ENCODE measurements around the gene PLD1. TPM values are rescaled to one million over a fixed set of nuclear protein-coding genes. Genes with fewer than 3 reads are reported as not detected.
A peak's percentile ranks its signal among the peaks of the same experiment; 100 is the strongest.
"Not testable (repeated sequence)": the region's sequence is repeated elsewhere in the genome, so short reads cannot be mapped to it uniquely, and the experiment has no call there.

The PLD1 gene
- total RNA-seq, 2 donors from 2014 or later = 51.3 to 95.2 TPM

GRCh38 chr3:171566803-171567422, 243.4 kb downstream of the PLD1 start:
- no peak for DNase-seq (ENCODE audit: low spot score)
- Histone ChIP-seq H3K36me3 (no peaks in the 10 kb centered on the region), H3K4me3 (no peak overlapping the region), H3K27me3 (replicated peaks; ENCODE audit: insufficient read depth) (no peaks in the 10 kb centered on the region), H3K9me3 (no peaks in the 10 kb centered on the region), H3K27ac (no peak overlapping the region), H3K4me1 (ENCODE audit: control insufficient read depth in 1 of 2, low read depth in 2 of 2) (peaks cover 0 to 6% of the 10 kb centered on the region in 2 donors)
- ATAC-seq (ENCODE audit: insufficient number of reproducible peaks, low FRiP score, low read depth) = no peak
- TF ChIP-seq CTCF (IDR thresholded peaks at IDR 0.05) = peak; percentile 81

GRCh38 chr3:171565481-171566058, 244.7 kb downstream of the PLD1 start:
- Histone ChIP-seq H3K27me3 (replicated peaks; ENCODE audit: insufficient read depth) (no peaks in the 10 kb centered on the region), H3K9me3 (no peaks in the 10 kb centered on the region), H3K4me1 (ENCODE audit: control insufficient read depth in 1 of 2, low read depth in 2 of 2) (peaks cover 0 to 6% of the 10 kb centered on the region in 2 donors), H3K36me3 (no peaks in the 10 kb centered on the region), H3K27ac (no peak overlapping the region), H3K4me3 (no peak overlapping the region)
- ATAC-seq (ENCODE audit: insufficient number of reproducible peaks, low FRiP score, low read depth) (no peak), DNase-seq (ENCODE audit: low spot score) (no peak)
- TF ChIP-seq CTCF (IDR thresholded peaks at IDR 0.05) = no peak

DNA sequence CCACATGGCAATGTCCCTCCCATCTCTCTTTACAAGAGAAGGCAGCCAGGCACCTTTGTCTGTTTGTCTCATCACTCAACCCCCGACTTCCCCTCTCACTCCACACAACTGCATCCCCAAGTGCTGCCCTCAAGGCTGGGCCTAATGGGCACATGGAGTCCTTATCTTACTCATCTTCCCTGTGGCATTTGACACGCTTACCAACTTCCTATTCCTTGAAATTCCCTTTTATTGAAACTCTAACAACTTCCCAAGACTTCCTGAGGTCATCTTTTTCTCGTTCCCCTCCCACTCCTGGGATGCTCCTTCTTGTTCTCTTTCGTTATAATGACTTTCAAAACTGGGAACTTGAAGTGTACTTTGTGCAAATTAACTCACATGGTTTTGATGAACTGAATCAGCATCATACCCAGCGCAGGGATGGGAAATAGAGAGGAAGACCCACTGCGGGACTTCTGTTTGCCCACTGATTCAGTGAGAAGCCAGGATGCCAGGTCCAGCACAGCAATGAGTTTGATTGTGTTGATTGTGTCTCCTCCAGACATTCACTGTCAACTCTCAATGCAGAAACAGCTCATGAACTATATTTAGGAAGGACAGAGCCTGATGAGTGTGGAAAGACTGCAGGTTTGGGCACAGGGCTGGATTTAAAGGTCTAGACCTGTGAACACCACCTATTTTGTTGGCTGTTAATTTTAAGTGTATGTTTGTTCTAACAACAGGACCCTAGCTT, 245.4 kb downstream of the PLD1 start:
- ATAC-seq (ENCODE audit: insufficient number of reproducible peaks, low FRiP score, low read depth) = no peak
- Histone ChIP-seq H3K4me1 (ENCODE audit: control insufficient read depth in 1 of 2, low read depth in 2 of 2) (peaks cover 0 to 6% of the 10 kb centered on the region in 2 donors), H3K36me3 (no peaks in the 10 kb centered on the region)

DNA sequence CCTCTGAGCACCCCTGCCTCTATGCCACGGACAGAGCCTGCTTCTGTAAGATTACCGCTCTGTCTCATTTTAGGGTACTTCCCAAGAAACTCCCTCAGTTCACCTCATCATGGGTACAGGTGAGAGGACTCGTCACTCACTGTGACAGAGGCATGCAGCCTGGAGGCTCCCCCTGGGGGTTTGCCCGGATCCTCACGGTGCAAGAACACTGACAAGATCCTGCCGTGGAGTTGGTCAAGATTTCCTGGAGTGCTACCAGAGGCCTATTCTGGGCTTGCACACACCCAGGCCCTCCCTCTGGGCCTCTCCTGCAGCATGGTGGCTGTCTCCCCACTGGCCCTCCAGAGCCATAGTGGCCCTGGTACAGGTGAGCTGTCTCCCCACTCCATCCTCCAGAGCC, 247.0 kb downstream of the PLD1 start:
- TF ChIP-seq CTCF (IDR thresholded peaks at IDR 0.05) = no peak
- peaks cover 0 to 6% of the 10 kb centered on the region in 2 donors for H3K4me1 ChIP-seq (ENCODE audit: control insufficient read depth in 1 of 2, low read depth in 2 of 2)
- H3K4me3 ChIP-seq = no peak overlapping the region
- no peaks in the 10 kb centered on the region for H3K9me3 ChIP-seq
- no peak overlapping the region for H3K27ac ChIP-seq
- DNase-seq (ENCODE audit: low spot score) (no peak), ATAC-seq (ENCODE audit: insufficient number of reproducible peaks, low FRiP score, low read depth) (no peak)
- H3K36me3 ChIP-seq = no peaks in the 10 kb centered on the region
- no peaks in the 10 kb centered on the region for H3K27me3 ChIP-seq (replicated peaks; ENCODE audit: insufficient read depth)

More for the DNA sequence above, 245.4 kb downstream of the PLD1 start:
- no peak overlapping the region for H3K27ac ChIP-seq
- no peaks in the 10 kb centered on the region for H3K9me3 ChIP-seq
- H3K4me3 ChIP-seq = no peak overlapping the region
- no peaks in the 10 kb centered on the region for H3K27me3 ChIP-seq (replicated peaks; ENCODE audit: insufficient read depth)
- no peak for TF ChIP-seq CTCF (IDR thresholded peaks at IDR 0.05)
- no peak for DNase-seq (ENCODE audit: low spot score)

DNA sequence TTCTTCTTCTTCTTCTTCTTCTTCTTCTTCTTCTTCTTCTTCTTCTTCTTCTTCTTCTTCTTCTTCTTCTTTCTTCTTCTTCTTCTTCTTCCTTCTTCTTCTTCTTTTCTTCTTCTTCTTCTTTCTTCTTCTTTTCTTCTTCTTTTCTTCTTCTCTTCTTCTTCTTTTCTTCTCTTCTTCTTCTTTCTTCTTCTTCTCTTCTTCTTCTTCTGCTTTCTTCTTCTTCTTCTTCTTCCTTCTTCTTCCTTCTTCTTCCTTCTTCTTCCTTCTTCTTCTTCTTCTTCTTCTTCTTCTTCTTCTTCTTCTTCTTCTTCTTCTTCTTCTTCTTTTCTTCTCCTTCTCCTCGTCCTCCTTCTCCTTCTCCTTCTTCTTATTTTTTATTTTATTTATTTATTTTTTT, 247.8 kb downstream of the PLD1 start:
- not testable (repeated sequence) for H3K9me3 ChIP-seq; H3K27ac ChIP-seq; H3K27me3 ChIP-seq (replicated peaks; ENCODE audit: insufficient read depth); DNase-seq (ENCODE audit: low spot score); H3K4me3 ChIP-seq; ATAC-seq (ENCODE audit: insufficient number of reproducible peaks, low FRiP score, low read depth); H3K4me1 ChIP-seq (ENCODE audit: control insufficient read depth in 1 of 2, low read depth in 2 of 2); H3K36me3 ChIP-seq

Measured in thoracic aorta (tissue), 2 donors.